SK-N-SH treated with all-trans-retinoic acid at 6 μM for 48 hours (cell line): ENCODE results near the gene OSR1.

Source experiments
- ATAC-seq: fragments of 200-7000 bp; cut with Tn5 transposase; 3 replicates; pipeline ENCODE4 v1.9.1; 2020; ENCODE audit warnings: mild to moderate bottlenecking, moderate library complexity
- ARNTL ChIP-seq: fragments of 450-650 bp; formaldehyde crosslinking; IDR thresholded peaks from 2 replicates; pipeline ENCODE4 v1.5.0; 2020; ENCODE audit warnings: low read depth, mild to moderate bottlenecking, moderate library complexity, borderline replicate concordance
- BACH2 ChIP-seq: fragments of 250-450 bp; sonication (Bioruptor Pico); IDR thresholded peaks from 2 replicates; pipeline ENCODE4 v1.9.0; 2021; ENCODE audit warnings: mild to moderate bottlenecking, borderline replicate concordance
- ESRRG ChIP-seq: fragments of 250-450 bp; sonication (Bioruptor Pico); IDR thresholded peaks from 2 replicates; pipeline ENCODE4 v1.6.1; 2021; ENCODE audit warnings: mild to moderate bottlenecking
- GLIS3 ChIP-seq: fragments of 250-450 bp; sonication (Bioruptor Pico); IDR thresholded peaks from 2 replicates; pipeline ENCODE4 v1.5.0; 2020; ENCODE audit warnings: mild to moderate bottlenecking, moderate library complexity
- ISL1 ChIP-seq: fragments of 250-450 bp; sonication (Bioruptor Pico); IDR thresholded peaks from 2 replicates; pipeline ENCODE4 v2.1.2; 2022; ENCODE audit warnings: mild to moderate bottlenecking, moderate library complexity
- OSR1 ChIP-seq: fragments of 250-450 bp; sonication (Bioruptor Pico); IDR thresholded peaks from 2 replicates; pipeline ENCODE4 v1.8.0; 2022; ENCODE audit warnings: moderate library complexity, mild to moderate bottlenecking, inconsistent platforms
- PPARA ChIP-seq: fragments of 250-450 bp; sonication (Bioruptor Pico); IDR thresholded peaks from 2 replicates; pipeline ENCODE4 v1.5.0; 2020; ENCODE audit warnings: mild to moderate bottlenecking, borderline replicate concordance
- RARB ChIP-seq: fragments of 250-450 bp; sonication (Bioruptor Pico); IDR thresholded peaks from 2 replicates; pipeline ENCODE4 v1.8.0; 2021; ENCODE audit warnings: mild to moderate bottlenecking, moderate library complexity
- SNAI2 ChIP-seq: fragments of 250-450 bp; sonication (Bioruptor Pico); IDR thresholded peaks from 2 replicates; pipeline ENCODE4 v1.5.0; 2020; ENCODE audit warnings: mild to moderate bottlenecking, moderate library complexity
- TCF4 ChIP-seq: fragments of 250-450 bp; sonication (Bioruptor Pico); IDR thresholded peaks from 2 replicates; pipeline ENCODE4 v1.8.0; 2021; ENCODE audit warnings: mild to moderate bottlenecking, moderate library complexity, borderline replicate concordance
- ZC3H10 ChIP-seq: fragments of 250-450 bp; sonication (Bioruptor Pico); IDR thresholded peaks from 2 replicates; pipeline ENCODE4 v1.5.1; 2021; ENCODE audit warnings: mild to moderate bottlenecking, moderate library complexity
- ZFP3 ChIP-seq: fragments of 250-450 bp; sonication (Bioruptor Pico); IDR thresholded peaks from 2 replicates; pipeline ENCODE4 v1.5.0; 2020; ENCODE audit warnings: mild to moderate bottlenecking, moderate library complexity
- ZFP30 ChIP-seq: fragments of 450-650 bp; formaldehyde crosslinking; IDR thresholded peaks from 2 replicates; pipeline ENCODE4 v1.5.0; 2022; ENCODE audit warnings: mild to moderate bottlenecking, moderate library complexity
- ZNF565 ChIP-seq: fragments of 450-650 bp; formaldehyde crosslinking; conservative IDR thresholded peaks from 2 replicates; pipeline ENCODE4 v1.5.0; 2020; ENCODE audit warnings: low read depth, mild to moderate bottlenecking, moderate library complexity
- ZNF8 ChIP-seq: fragments of 450-650 bp; formaldehyde crosslinking; IDR thresholded peaks from 2 replicates; pipeline ENCODE4 v1.5.0; 2020; ENCODE audit warnings: mild to moderate bottlenecking, moderate library complexity
- TF ChIP-seq, protein P1 (sequence below): fragments of 250-450 bp; sonication (Bioruptor Pico); IDR thresholded peaks from 2 replicates; pipeline ENCODE4 v1.8.0; 2020; ENCODE audit warnings: mild to moderate bottlenecking, moderate library complexity, borderline replicate concordance
- TF ChIP-seq, protein P2 (sequence below): fragments of 250-450 bp; sonication (Bioruptor Pico); IDR thresholded peaks from 2 replicates; pipeline ENCODE4 v1.8.0; 2021; ENCODE audit warnings: low read depth, mild to moderate bottlenecking, moderate library complexity, borderline replicate concordance
- TF ChIP-seq, protein P3 (sequence below): fragments of 250-450 bp; sonication (Bioruptor Pico); IDR thresholded peaks from 2 replicates; pipeline ENCODE4 v1.5.1; 2021; ENCODE audit warnings: mild to moderate bottlenecking, moderate library complexity
- TF ChIP-seq, protein P4 (sequence below): fragments of 250-450 bp; sonication (Bioruptor Pico); IDR thresholded peaks from 2 replicates; pipeline ENCODE4 v1.5.0; 2020; ENCODE audit warnings: mild to moderate bottlenecking, moderate library complexity
- TF ChIP-seq, protein P5 (sequence below): fragments of 250-450 bp; sonication (Bioruptor Pico); IDR thresholded peaks from 2 replicates; pipeline ENCODE4 v1.5.1; 2020; ENCODE audit warnings: low read depth, mild to moderate bottlenecking, moderate library complexity

Gene OSR1

DNA sequence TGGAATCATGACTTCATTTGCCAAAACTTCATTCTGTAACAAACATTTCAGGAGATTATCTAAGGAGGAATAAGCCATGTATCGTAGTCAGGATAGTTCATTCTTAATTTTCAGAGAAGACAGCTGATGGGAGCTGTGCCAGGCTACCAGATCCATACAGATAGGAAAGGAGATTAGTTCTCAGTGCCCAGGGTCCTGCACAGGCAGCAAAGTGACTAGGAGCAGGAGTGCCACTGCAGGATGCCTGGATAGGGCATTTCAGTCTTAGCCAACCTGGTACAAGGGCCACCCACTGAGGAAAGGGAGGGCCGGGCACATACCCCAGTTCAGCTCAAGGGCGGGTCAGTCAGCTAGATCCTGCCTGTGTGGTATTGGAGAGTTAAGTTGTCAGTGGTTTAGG lies 6.7 kb upstream of the OSR1 start:
- TF ChIP-seq TCF4 (CRISPR knock-in tag): no peak
- TF ChIP-seq GLIS3: no peak
- TF ChIP-seq OSR1 (CRISPR knock-in tag): no peak
- TF ChIP-seq ZFP30 (CRISPR knock-in tag): no peak
- no peak for TF ChIP-seq RARB (CRISPR knock-in tag)
- no peak for TF ChIP-seq ARNTL (CRISPR knock-in tag)
- TF ChIP-seq, protein P1, sequence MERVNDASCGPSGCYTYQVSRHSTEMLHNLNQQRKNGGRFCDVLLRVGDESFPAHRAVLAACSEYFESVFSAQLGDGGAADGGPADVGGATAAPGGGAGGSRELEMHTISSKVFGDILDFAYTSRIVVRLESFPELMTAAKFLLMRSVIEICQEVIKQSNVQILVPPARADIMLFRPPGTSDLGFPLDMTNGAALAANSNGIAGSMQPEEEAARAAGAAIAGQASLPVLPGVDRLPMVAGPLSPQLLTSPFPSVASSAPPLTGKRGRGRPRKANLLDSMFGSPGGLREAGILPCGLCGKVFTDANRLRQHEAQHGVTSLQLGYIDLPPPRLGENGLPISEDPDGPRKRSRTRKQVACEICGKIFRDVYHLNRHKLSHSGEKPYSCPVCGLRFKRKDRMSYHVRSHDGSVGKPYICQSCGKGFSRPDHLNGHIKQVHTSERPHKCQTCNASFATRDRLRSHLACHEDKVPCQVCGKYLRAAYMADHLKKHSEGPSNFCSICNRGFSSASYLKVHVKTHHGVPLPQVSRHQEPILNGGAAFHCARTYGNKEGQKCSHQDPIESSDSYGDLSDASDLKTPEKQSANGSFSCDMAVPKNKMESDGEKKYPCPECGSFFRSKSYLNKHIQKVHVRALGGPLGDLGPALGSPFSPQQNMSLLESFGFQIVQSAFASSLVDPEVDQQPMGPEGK: no peak
- no peak for TF ChIP-seq ESRRG (CRISPR knock-in tag)
- no peak for TF ChIP-seq ISL1 (CRISPR knock-in tag)
- TF ChIP-seq, protein P2, sequence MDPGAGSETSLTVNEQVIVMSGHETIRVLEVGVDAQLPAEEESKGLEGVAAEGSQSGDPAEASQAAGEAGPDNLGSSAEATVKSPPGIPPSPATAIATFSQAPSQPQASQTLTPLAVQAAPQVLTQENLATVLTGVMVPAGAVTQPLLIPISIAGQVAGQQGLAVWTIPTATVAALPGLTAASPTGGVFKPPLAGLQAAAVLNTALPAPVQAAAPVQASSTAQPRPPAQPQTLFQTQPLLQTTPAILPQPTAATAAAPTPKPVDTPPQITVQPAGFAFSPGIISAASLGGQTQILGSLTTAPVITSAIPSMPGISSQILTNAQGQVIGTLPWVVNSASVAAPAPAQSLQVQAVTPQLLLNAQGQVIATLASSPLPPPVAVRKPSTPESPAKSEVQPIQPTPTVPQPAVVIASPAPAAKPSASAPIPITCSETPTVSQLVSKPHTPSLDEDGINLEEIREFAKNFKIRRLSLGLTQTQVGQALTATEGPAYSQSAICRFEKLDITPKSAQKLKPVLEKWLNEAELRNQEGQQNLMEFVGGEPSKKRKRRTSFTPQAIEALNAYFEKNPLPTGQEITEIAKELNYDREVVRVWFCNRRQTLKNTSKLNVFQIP (CRISPR knock-in tag): no peak
- no peak for TF ChIP-seq ZC3H10 (CRISPR knock-in tag)
- no peak for TF ChIP-seq ZFP3 (CRISPR knock-in tag)
- TF ChIP-seq ZNF565: no peak
- TF ChIP-seq, protein P3, sequence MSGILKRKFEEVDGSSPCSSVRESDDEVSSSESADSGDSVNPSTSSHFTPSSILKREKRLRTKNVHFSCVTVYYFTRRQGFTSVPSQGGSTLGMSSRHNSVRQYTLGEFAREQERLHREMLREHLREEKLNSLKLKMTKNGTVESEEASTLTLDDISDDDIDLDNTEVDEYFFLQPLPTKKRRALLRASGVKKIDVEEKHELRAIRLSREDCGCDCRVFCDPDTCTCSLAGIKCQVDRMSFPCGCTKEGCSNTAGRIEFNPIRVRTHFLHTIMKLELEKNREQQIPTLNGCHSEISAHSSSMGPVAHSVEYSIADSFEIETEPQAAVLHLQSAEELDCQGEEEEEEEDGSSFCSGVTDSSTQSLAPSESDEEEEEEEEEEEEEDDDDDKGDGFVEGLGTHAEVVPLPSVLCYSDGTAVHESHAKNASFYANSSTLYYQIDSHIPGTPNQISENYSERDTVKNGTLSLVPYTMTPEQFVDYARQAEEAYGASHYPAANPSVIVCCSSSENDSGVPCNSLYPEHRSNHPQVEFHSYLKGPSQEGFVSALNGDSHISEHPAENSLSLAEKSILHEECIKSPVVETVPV: no peak
- TF ChIP-seq, protein P4, sequence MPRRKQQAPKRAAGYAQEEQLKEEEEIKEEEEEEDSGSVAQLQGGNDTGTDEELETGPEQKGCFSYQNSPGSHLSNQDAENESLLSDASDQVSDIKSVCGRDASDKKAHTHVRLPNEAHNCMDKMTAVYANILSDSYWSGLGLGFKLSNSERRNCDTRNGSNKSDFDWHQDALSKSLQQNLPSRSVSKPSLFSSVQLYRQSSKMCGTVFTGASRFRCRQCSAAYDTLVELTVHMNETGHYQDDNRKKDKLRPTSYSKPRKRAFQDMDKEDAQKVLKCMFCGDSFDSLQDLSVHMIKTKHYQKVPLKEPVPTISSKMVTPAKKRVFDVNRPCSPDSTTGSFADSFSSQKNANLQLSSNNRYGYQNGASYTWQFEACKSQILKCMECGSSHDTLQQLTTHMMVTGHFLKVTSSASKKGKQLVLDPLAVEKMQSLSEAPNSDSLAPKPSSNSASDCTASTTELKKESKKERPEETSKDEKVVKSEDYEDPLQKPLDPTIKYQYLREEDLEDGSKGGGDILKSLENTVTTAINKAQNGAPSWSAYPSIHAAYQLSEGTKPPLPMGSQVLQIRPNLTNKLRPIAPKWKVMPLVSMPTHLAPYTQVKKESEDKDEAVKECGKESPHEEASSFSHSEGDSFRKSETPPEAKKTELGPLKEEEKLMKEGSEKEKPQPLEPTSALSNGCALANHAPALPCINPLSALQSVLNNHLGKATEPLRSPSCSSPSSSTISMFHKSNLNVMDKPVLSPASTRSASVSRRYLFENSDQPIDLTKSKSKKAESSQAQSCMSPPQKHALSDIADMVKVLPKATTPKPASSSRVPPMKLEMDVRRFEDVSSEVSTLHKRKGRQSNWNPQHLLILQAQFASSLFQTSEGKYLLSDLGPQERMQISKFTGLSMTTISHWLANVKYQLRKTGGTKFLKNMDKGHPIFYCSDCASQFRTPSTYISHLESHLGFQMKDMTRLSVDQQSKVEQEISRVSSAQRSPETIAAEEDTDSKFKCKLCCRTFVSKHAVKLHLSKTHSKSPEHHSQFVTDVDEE (CRISPR knock-in tag): no peak
- TF ChIP-seq ZNF8 (CRISPR knock-in tag): no peak
- no peak for TF ChIP-seq PPARA
- no peak for ATAC-seq

DNA sequence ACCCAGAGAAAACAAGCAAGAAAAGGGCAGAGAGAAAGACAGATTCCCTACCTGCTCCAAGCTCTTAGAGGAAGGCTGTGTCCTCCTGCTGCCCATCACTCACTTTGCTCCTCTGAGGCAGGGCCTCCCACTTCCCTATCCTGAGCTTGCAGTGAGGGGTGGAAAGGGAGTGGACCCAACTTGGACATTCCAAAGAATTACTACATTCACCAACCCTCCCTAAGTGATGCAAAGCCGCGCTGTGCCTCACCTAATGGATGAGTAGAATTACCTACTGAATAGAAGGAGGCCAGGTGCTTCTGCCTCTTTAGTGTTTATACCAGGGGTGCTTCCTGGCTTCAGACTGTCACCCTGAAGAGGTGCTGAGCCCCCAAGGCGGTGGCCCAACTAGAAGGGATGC lies 5.6 kb upstream of the OSR1 start:
- TF ChIP-seq ISL1 (CRISPR knock-in tag): no peak
- no peak for TF ChIP-seq SNAI2
- TF ChIP-seq PPARA: no peak
- no peak for TF ChIP-seq ZFP30 (CRISPR knock-in tag)
- TF ChIP-seq OSR1 (CRISPR knock-in tag): no peak
- TF ChIP-seq, protein P5, sequence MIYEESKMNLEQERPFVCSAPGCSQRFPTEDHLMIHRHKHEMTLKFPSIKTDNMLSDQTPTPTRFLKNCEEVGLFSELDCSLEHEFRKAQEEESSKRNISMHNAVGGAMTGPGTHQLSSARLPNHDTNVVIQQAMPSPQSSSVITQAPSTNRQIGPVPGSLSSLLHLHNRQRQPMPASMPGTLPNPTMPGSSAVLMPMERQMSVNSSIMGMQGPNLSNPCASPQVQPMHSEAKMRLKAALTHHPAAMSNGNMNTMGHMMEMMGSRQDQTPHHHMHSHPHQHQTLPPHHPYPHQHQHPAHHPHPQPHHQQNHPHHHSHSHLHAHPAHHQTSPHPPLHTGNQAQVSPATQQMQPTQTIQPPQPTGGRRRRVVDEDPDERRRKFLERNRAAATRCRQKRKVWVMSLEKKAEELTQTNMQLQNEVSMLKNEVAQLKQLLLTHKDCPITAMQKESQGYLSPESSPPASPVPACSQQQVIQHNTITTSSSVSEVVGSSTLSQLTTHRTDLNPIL (CRISPR knock-in tag): no peak
- TF ChIP-seq ZNF565: no peak
- no peak for TF ChIP-seq BACH2 (CRISPR knock-in tag)
- TF ChIP-seq ESRRG (CRISPR knock-in tag): no peak
- no peak for TF ChIP-seq ZNF8 (CRISPR knock-in tag)
- TF ChIP-seq, protein P4 (CRISPR knock-in tag): no peak
- no peak for TF ChIP-seq ZFP3 (CRISPR knock-in tag)
- ATAC-seq: no peak
